Measurements from ENCODE around the gene KTI12. TPM values are rescaled to one million over a fixed set of nuclear protein-coding genes. Genes with fewer than 3 reads are reported as not detected.
A peak's percentile ranks its signal among the peaks of the same experiment; 100 is the strongest.

Gene KTI12
- total and polyA plus RNA-seq, 2 experiments from 2014 or later, result 8.3 to 10.7 TPM

GRCh38 chr1:52057876-52058415 is 24.3 kb upstream of the KTI12 start:
- Histone ChIP-seq H3K9ac (peak overlapping the region; percentile 94; the same call in 1 of the 2 replicates), H3K9me3 (ENCODE audit: low read depth) (no peaks in the 10 kb centered on the region), H3K79me2 (ENCODE audit: insufficient read depth) (peaks cover 88% of the 10 kb centered on the region), H2AFZ (no peak overlapping the region), H3K36me3 (ENCODE audit: low read depth) (peaks cover 24% of the 10 kb centered on the region), H3K27me3 (replicated peaks; ENCODE audit: insufficient read depth) (no peaks in the 10 kb centered on the region), H3K4me3 (peak overlapping the region; percentile 97), H3F3A (ENCODE audit: insufficient read depth) (peaks cover 39% of the 10 kb centered on the region; the same call in 1 of the 2 replicates), H3K27ac (peak overlapping the region; percentile 90), H3K4me2 (ENCODE audit: unreplicated experiment) (peak overlapping the region; percentile 97), H4K20me1 (ENCODE audit: insufficient read depth) (no peaks in the 10 kb centered on the region; the same call in none of the 2 replicates), H3K4me1 (ENCODE audit: insufficient read depth) (peaks cover 41% of the 10 kb centered on the region), H3K9me2 (ENCODE audit: insufficient read depth) (no peaks in the 10 kb centered on the region)
- DNase-seq, result peak; percentile 20
- 95 to 98% methylated on average over 1 of the region's 1 CpG for WGBS, 2 experiments (ENCODE audit: low coverage in 1 of 2, low lambda C conversion rate in 2 of 2, missing lambda C conversion rate in 2 of 2)
- TF ChIP-seq EZH2phosphoT487 (IDR thresholded peaks at IDR 0.05; ENCODE audit: insufficient read depth, low read depth), result no peak
- no peak for TF ChIP-seq EZH2 (IDR thresholded peaks at IDR 0.05; ENCODE audit: insufficient read depth, poor library complexity, severe bottlenecking)
- in situ Hi-C loops (cut with MboI), result no loop called here

GRCh38 chr1:52057255-52057654 is 23.6 kb upstream of the KTI12 start:
- Histone ChIP-seq H3K4me3 (peak overlapping the region; percentile 97), H3K79me2 (ENCODE audit: insufficient read depth) (peaks cover 88% of the 10 kb centered on the region), H3K4me2 (ENCODE audit: unreplicated experiment) (peak overlapping the region; percentile 97), H3K9ac (peak overlapping the region; percentile 94), H3K9me3 (ENCODE audit: low read depth) (no peaks in the 10 kb centered on the region), H3K27me3 (replicated peaks; ENCODE audit: insufficient read depth) (no peaks in the 10 kb centered on the region), H3K27ac (peak overlapping the region; percentile 90), H3K9me2 (ENCODE audit: insufficient read depth) (no peaks in the 10 kb centered on the region), H4K20me1 (ENCODE audit: insufficient read depth) (no peaks in the 10 kb centered on the region; the same call in none of the 2 replicates), H3K36me3 (ENCODE audit: low read depth) (peaks cover 19% of the 10 kb centered on the region), H2AFZ (no peak overlapping the region), H3K4me1 (ENCODE audit: insufficient read depth) (peaks cover 41% of the 10 kb centered on the region), H3F3A (ENCODE audit: insufficient read depth) (peaks cover 39% of the 10 kb centered on the region; the same call in 1 of the 2 replicates)
- 0 to 6% methylated on average over 1 of the region's 1 CpG for WGBS, 2 experiments (ENCODE audit: low coverage in 1 of 2, low lambda C conversion rate in 2 of 2, missing lambda C conversion rate in 2 of 2)
- TF ChIP-seq EZH2 (IDR thresholded peaks at IDR 0.05; ENCODE audit: insufficient read depth, poor library complexity, severe bottlenecking) (no peak), EZH2phosphoT487 (IDR thresholded peaks at IDR 0.05; ENCODE audit: insufficient read depth, low read depth) (no peak)
- DNase-seq, result peak; percentile 30
- in situ Hi-C loops (cut with MboI), result no loop called here

DNA sequence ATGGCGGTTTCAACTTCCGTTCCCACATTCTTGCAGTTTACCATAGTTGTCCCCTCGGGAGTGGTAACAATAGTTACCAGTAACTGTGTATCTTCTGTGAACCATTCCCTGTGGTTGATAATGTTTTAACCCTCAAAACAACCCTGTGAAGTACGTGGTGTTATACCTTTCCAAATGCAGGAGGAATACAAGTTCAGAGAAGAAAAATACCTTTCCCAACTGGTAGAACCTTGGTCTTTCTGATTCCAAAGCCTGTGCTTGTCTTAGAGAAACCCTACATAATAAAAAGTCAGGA is 23.3 kb upstream of the KTI12 start:
- H3K27ac ChIP-seq, result peak overlapping the region; percentile 90
- WGBS, 2 experiments (ENCODE audit: low coverage in 1 of 2, low lambda C conversion rate in 2 of 2, missing lambda C conversion rate in 2 of 2), result 0 to 1% methylated on average over 4 of the region's 4 CpGs
- no peaks in the 10 kb centered on the region; the same call in none of the 2 replicates for H4K20me1 ChIP-seq (ENCODE audit: insufficient read depth)
- peaks cover 39% of the 10 kb centered on the region; the same call in 1 of the 2 replicates for H3F3A ChIP-seq (ENCODE audit: insufficient read depth)
- H3K4me2 ChIP-seq (ENCODE audit: unreplicated experiment), result peak overlapping the region; percentile 97
- peaks cover 89% of the 10 kb centered on the region for H3K79me2 ChIP-seq (ENCODE audit: insufficient read depth)
- DNase-seq, result peak; percentile 58
- H3K4me1 ChIP-seq (ENCODE audit: insufficient read depth), result peaks cover 41% of the 10 kb centered on the region
- no peaks in the 10 kb centered on the region for H3K9me3 ChIP-seq (ENCODE audit: low read depth)
- peak overlapping the region; percentile 97 for H3K4me3 ChIP-seq
- no peaks in the 10 kb centered on the region for H3K9me2 ChIP-seq (ENCODE audit: insufficient read depth)
- peak overlapping the region; percentile 74 for H2AFZ ChIP-seq
- in situ Hi-C loops (cut with MboI), result no loop called here
- peak overlapping the region; percentile 94 for H3K9ac ChIP-seq
- peaks cover 18% of the 10 kb centered on the region for H3K36me3 ChIP-seq (ENCODE audit: low read depth)
- H3K27me3 ChIP-seq (replicated peaks; ENCODE audit: insufficient read depth), result no peaks in the 10 kb centered on the region
- TF ChIP-seq EZH2 (IDR thresholded peaks at IDR 0.05; ENCODE audit: insufficient read depth, poor library complexity, severe bottlenecking) (no peak), EZH2phosphoT487 (IDR thresholded peaks at IDR 0.05; ENCODE audit: insufficient read depth, low read depth) (no peak)

DNA sequence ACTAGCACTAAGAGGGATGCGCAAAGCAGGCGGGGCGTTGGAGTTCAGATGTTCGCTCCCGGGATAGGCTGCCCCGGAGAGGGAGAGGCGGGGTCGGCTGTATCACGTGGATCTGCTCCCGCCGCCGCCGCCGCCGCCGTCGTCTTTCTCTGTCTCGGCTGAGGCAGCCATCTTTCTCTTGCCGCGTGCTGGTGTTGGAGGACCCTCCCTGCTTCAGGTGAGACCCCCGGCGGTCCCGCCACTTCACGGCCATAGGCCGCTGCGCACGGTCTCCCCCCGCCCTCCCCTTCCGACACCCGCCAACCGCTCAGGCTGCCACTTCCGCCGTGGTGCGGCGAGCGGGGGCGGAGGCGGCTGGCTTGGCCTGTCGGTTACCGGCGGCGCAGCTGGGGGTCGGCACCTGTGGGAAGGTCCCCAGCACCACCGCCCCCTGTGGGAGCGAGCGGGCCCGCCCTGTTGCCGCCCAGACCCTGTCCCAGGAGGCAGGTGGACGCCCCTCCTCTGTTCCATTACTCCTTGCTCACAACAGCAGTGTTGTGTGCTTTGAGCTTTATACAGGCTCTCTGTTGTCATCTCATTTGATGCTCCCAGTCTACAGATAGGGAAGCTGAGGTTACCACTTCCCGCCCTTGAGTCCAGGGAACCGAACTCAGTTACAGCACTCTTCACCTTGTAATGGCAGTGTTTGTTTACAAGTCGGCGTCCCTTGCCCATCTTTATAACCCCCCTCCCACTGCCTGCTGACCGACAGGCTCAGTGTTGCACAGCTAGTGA is 22.7 kb upstream of the KTI12 start, which contains the start of gene BTF3L4:
Gene BTF3L4 (plus strand): TSS at position 133 of the 774 bp plus-strand sequence. CDS start 3,553 bp downstream, outside the sequence.
- in situ Hi-C loops (cut with MboI), result no loop called here
- Histone ChIP-seq H3K27ac (peak within 1 kb of the TSS; percentile 90), H2AFZ (peak within 1 kb of the TSS; percentile 85), H3K9me2 (ENCODE audit: insufficient read depth) (no peaks in the 10 kb centered on the region), H3K4me1 (ENCODE audit: insufficient read depth) (peaks cover 41% of the 10 kb centered on the region), H3K36me3 (ENCODE audit: low read depth) (peaks cover 18% of the 10 kb centered on the region), H3K9ac (peak within 1 kb of the TSS; percentile 94), H3K4me2 (ENCODE audit: unreplicated experiment) (peak within 1 kb of the TSS; percentile 97), H3F3A (ENCODE audit: insufficient read depth) (peaks cover 39% of the 10 kb centered on the region; the same call in 1 of the 2 replicates), H3K79me2 (ENCODE audit: insufficient read depth) (peaks cover 89% of the 10 kb centered on the region), H4K20me1 (ENCODE audit: insufficient read depth) (no peaks in the 10 kb centered on the region; the same call in none of the 2 replicates), H3K27me3 (replicated peaks; ENCODE audit: insufficient read depth) (no peaks in the 10 kb centered on the region), H3K9me3 (ENCODE audit: low read depth) (no peaks in the 10 kb centered on the region), H3K4me3 (peak within 1 kb of the TSS; percentile 97)
- whole genome bisulfite sequencing, 2 experiments (ENCODE audit: low coverage in 1 of 2, low lambda C conversion rate in 2 of 2, missing lambda C conversion rate in 2 of 2), result 0 to 1% methylated on average over 29 to 48 of the region's 54 CpGs
- TF ChIP-seq EZH2phosphoT487 (IDR thresholded peaks at IDR 0.05; ENCODE audit: insufficient read depth, low read depth), result no peak
- no peak for TF ChIP-seq EZH2 (IDR thresholded peaks at IDR 0.05; ENCODE audit: insufficient read depth, poor library complexity, severe bottlenecking)
- peak; percentile 97 for DNase-seq

Data from GM23248 (cell line).